Fibroblast of villous mesenchyme (primary cell): ENCODE results near the gene OR2AK2. TPM values are rescaled to one million over a fixed set of nuclear protein-coding genes. Genes with fewer than 3 reads are reported as not detected.

ENCODE experiments used
- DNase-seq: peaks from one replicate; pipeline ENCODE4 v3.0.0-alpha.2; 2010; ENCODE audit warnings: low read depth
- H3K4me3 ChIP-seq: 2 replicates; pipeline ENCODE4 v1.5.1; 2011; ENCODE audit warnings: low read depth, mild to moderate bottlenecking, low read length
- total RNA-seq: library from RNA; depleted of rRNA; stranded (reverse); fragments of >200 nt; gene quantifications from 2 replicates; pipeline ENCODE4 v1.2.3, GENCODE V29; 2012
- TF ChIP-seq, protein P1 (sequence below): IDR thresholded peaks from 2 replicates; pipeline ENCODE4 v1.5.1; 2012; ENCODE audit warnings: low read depth, mild to moderate bottlenecking, low read length; ENCODE audit not compliant: insufficient read depth

Gene OR2AK2
- total RNA-seq, 1 donor: under 0.01 TPM

- TF ChIP-seq, protein P1, sequence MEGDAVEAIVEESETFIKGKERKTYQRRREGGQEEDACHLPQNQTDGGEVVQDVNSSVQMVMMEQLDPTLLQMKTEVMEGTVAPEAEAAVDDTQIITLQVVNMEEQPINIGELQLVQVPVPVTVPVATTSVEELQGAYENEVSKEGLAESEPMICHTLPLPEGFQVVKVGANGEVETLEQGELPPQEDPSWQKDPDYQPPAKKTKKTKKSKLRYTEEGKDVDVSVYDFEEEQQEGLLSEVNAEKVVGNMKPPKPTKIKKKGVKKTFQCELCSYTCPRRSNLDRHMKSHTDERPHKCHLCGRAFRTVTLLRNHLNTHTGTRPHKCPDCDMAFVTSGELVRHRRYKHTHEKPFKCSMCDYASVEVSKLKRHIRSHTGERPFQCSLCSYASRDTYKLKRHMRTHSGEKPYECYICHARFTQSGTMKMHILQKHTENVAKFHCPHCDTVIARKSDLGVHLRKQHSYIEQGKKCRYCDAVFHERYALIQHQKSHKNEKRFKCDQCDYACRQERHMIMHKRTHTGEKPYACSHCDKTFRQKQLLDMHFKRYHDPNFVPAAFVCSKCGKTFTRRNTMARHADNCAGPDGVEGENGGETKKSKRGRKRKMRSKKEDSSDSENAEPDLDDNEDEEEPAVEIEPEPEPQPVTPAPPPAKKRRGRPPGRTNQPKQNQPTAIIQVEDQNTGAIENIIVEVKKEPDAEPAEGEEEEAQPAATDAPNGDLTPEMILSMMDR: no peak
Observed at GRCh38 chr1:247966532-247967204, 1.6 kb downstream of the OR2AK2 start.

DNA sequence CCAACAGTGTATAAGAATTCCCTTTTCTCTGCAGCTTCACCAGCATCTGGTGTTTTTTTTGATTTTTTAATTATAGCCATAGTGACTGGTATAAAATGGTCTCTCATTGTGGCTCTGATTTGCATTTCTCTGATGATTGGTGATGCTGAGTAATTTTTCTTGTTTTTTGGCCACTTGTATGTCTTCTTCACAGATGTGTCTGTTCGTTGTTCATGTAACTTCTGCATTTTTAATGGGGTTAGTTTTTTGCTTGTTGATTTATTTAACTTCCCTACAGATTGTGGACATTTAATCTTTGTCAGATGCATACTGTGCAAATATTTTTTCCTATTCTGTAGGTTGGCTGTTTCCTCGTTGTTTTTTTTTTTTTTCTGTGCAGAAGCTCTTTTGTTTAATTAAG lies 28.0 kb downstream of the OR2AK2 start:
- DNase-seq: no peak
- no peak overlapping the region for H3K4me3 ChIP-seq
- TF ChIP-seq, protein P1: no peak

More at GRCh38 chr1:247966532-247967204, 1.6 kb downstream of the OR2AK2 start:
- DNase-seq: no peak
- H3K4me3 ChIP-seq: no peak overlapping the region

- no peak overlapping the region for H3K4me3 ChIP-seq
- no peak for DNase-seq
- TF ChIP-seq, protein P1: no peak
Observed at GRCh38 chr1:247998811-247999210, 33.8 kb downstream of the OR2AK2 start.

GRCh38 chr1:248000169-248000568 lies 35.1 kb downstream of the OR2AK2 start:
- H3K4me3 ChIP-seq: no peak overlapping the region
- TF ChIP-seq, protein P1: no peak
- DNase-seq: no peak

DNA sequence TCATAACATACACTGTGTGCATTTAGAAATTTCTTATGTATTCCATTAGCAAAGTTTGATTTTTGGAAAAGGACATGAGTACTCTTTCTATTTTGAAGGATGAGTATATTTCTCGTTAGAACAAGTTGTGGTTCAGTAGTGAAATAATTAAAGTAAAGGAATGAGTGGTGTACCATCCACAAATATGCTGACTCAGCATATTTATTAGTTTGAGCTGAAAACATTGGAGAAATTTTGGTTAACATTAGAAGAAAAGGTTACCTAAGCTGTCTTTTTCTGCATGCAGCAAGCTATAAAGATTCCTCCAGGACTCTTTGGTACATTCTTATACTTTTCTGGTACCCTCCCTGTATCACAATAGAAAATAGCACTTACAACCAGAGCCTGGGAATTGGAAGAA lies 42.7 kb downstream of the OR2AK2 start:
- no peak for DNase-seq
- TF ChIP-seq, protein P1: no peak
- H3K4me3 ChIP-seq: no peak overlapping the region

DNA sequence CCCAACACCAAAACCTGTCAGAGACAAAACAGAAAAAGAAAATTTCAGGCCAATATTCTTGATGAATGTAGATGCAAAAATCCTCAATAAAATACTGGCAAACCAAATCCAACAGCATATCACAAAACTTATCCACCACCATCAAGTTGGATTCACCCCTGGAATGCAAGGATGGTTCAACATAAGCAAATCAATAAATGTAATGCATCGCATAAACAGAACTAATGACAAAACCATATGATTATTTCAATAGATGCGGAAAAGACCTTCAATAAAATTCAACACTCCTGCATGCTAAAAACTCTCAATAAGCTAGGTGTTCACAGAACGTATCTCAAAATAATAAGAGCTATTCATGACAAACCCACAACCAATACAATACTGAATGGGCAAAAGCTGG lies 44.6 kb downstream of the OR2AK2 start:
- no peak overlapping the region for H3K4me3 ChIP-seq
- TF ChIP-seq, protein P1: no peak
- no peak for DNase-seq

- TF ChIP-seq, protein P1: no peak
- no peak for DNase-seq
- H3K4me3 ChIP-seq: no peak within 1 kb of the TSS
Observed at GRCh38 chr1:248013229-248013710, 48.2 kb downstream of the OR2AK2 start, which contains the start of gene OR2L5. OR2L5 (plus strand) TSS chr1:248013660; CDS start chr1:248021948, 8,288 bp downstream.
